Measurements from ENCODE around the gene HLA-A.

DNA sequence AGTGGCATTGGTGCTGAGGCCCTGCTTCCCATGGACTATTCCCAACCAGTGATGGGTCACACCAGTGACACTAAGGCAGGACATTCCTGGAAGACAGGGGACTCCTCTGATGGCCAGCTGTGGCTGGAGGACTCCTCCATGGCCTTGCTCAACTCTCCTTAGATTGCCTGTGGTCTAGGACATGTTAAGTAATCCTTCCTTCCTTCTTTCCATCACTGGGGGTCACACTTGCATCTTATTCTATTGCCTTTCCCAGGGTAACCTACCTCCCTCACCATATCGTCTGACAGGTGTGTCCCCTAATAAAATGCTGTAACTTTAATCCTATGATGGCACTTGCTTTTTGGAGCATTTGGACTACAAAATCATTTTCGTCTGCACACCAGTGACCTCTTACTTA is 24.5 kb upstream of the HLA-A start:
- no peak for TF ChIP-seq POU6F1 (CRISPR knock-in tag; IDR thresholded peaks at IDR 0.05; ENCODE audit: borderline replicate concordance, low read depth)
- no peak for TF ChIP-seq CSDC2 (CRISPR knock-in tag; IDR thresholded peaks at IDR 0.05)
- no peak for TF ChIP-seq BACH2 (CRISPR knock-in tag; IDR thresholded peaks at IDR 0.05; ENCODE audit: borderline replicate concordance)
- no peak for TF ChIP-seq GLIS3 (CRISPR knock-in tag; IDR thresholded peaks at IDR 0.05)
- no peak for TF ChIP-seq ZNF70 (CRISPR knock-in tag; IDR thresholded peaks at IDR 0.05)
- TF ChIP-seq, protein P1, sequence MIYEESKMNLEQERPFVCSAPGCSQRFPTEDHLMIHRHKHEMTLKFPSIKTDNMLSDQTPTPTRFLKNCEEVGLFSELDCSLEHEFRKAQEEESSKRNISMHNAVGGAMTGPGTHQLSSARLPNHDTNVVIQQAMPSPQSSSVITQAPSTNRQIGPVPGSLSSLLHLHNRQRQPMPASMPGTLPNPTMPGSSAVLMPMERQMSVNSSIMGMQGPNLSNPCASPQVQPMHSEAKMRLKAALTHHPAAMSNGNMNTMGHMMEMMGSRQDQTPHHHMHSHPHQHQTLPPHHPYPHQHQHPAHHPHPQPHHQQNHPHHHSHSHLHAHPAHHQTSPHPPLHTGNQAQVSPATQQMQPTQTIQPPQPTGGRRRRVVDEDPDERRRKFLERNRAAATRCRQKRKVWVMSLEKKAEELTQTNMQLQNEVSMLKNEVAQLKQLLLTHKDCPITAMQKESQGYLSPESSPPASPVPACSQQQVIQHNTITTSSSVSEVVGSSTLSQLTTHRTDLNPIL (CRISPR knock-in tag; IDR thresholded peaks at IDR 0.05; ENCODE audit: low read depth): no peak
- TF ChIP-seq TCF4 (CRISPR knock-in tag; IDR thresholded peaks at IDR 0.05; ENCODE audit: borderline replicate concordance): no peak
- TF ChIP-seq, protein P2, sequence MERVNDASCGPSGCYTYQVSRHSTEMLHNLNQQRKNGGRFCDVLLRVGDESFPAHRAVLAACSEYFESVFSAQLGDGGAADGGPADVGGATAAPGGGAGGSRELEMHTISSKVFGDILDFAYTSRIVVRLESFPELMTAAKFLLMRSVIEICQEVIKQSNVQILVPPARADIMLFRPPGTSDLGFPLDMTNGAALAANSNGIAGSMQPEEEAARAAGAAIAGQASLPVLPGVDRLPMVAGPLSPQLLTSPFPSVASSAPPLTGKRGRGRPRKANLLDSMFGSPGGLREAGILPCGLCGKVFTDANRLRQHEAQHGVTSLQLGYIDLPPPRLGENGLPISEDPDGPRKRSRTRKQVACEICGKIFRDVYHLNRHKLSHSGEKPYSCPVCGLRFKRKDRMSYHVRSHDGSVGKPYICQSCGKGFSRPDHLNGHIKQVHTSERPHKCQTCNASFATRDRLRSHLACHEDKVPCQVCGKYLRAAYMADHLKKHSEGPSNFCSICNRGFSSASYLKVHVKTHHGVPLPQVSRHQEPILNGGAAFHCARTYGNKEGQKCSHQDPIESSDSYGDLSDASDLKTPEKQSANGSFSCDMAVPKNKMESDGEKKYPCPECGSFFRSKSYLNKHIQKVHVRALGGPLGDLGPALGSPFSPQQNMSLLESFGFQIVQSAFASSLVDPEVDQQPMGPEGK (CRISPR knock-in tag; IDR thresholded peaks at IDR 0.05; ENCODE audit: borderline replicate concordance): no peak

All from SK-N-SH treated with all-trans-retinoic acid at 6 μM for 48 hours (cell line).